AG09319 (cell line): Measurements from ENCODE around the gene MRC1.
"Not testable (repeated sequence)": the region's sequence is repeated elsewhere in the genome, so short reads cannot be mapped to it uniquely, and the experiment has no call there.

Source experiments
- DNase-seq: peaks from one replicate; pipeline ENCODE4 v3.0.0-alpha.2; 2010; ENCODE audit warnings: low read depth; ENCODE audit errors: extremely low read depth
- TF ChIP-seq, protein P1 (sequence below): IDR thresholded peaks from 2 replicates; pipeline ENCODE4 v1.5.1; 2011; ENCODE audit warnings: low read depth, mild to moderate bottlenecking, inconsistent platforms, low read length, moderate library complexity

Gene MRC1

GRCh38 chr10:17943033-17943745 lies 134.0 kb downstream of the MRC1 start:
- TF ChIP-seq, protein P1, sequence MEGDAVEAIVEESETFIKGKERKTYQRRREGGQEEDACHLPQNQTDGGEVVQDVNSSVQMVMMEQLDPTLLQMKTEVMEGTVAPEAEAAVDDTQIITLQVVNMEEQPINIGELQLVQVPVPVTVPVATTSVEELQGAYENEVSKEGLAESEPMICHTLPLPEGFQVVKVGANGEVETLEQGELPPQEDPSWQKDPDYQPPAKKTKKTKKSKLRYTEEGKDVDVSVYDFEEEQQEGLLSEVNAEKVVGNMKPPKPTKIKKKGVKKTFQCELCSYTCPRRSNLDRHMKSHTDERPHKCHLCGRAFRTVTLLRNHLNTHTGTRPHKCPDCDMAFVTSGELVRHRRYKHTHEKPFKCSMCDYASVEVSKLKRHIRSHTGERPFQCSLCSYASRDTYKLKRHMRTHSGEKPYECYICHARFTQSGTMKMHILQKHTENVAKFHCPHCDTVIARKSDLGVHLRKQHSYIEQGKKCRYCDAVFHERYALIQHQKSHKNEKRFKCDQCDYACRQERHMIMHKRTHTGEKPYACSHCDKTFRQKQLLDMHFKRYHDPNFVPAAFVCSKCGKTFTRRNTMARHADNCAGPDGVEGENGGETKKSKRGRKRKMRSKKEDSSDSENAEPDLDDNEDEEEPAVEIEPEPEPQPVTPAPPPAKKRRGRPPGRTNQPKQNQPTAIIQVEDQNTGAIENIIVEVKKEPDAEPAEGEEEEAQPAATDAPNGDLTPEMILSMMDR, result no peak
- DNase-seq, result no peak

DNA sequence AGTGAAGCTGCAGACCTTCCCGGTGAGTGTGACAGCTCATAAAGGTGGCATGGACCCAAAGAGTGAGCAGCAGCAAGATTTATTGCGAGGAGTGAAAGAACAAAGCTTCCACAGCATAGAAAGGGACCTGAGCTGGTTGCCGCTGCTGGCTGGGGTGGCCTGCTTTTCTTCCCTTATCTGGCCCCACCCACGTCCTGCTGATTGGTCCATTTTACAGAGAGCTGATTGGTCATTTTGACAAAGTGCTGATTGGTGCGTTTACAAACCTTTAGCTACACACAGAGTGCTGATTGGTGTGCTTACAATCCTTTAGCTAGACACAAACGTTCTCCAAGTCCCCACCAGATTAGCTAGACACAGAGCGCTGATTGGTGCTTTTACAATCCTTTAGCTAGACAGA lies 141.1 kb downstream of the MRC1 start:
- not testable (repeated sequence) for DNase-seq

DNA sequence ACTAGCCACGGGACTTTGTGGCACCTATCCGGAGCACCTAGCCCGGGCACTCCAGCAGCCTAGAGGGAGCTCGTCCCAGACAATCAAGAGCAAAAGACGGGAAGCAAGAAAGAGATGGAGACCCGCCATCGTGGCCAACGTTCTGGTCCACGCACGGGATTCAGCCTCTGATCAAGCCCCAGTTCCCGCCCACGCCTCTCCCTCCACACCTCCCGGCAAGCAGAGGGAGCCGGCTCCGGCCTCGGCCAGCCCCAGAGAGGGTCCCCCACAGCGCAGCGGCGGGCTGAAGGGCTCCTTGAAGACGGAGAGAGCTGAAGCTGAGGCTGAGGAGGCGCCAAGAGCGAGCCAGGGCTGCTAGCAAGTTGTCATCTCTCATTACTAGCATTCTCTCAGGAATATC lies 141.6 kb downstream of the MRC1 start:
- no peak for DNase-seq
- TF ChIP-seq, protein P1, result no peak

DNA sequence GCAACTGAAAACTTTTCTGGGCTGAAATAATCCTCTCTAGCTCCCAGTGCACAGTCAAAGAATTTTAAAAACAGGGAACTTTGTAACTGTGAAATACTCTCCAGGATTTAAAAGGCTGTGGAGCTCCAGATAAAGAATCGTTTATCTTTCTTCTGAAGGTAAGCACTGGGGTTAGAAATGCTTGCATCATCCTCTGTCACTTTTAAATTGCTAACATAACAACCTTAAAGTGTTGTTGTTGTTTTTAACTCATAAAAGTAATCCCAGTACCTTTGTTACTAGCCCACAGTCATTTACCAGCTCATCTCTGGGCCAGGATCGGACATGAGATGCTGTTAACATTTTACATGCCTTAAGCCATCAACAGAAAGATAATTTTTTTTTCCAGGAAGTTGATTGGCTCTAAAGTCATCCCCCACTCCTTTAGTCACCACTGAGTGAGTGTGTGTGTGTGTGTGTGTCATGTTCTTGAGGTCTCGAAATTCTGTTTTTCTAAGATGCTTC lies 142.8 kb downstream of the MRC1 start, which contains the start of gene SLC39A12:
SLC39A12 (plus strand) TSS at position 51 of the 504 bp plus-strand sequence. CDS start 1,359 bp downstream, outside the sequence.
- TF ChIP-seq, protein P1, result no peak
- DNase-seq, result no peak

DNA sequence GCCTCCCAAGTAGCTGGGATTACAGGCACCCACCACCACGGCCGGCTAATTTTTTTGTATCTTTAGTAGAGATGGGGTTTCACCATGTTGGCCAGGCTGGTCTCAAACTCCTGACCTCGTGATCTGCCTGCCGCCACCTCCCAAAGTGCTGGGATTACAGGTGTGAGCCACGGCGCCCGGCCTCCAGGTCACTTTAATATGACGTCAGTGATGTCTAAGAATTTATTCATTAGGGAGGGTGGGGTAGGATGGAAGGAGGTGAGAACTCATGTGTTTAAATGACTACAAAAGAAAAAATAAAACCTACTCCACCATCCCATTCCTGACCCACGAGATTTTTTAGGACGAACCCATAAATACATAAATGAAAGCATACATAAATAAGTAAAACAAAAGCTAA lies 145.2 kb downstream of the MRC1 start:
- DNase-seq, result not testable (repeated sequence)

DNA sequence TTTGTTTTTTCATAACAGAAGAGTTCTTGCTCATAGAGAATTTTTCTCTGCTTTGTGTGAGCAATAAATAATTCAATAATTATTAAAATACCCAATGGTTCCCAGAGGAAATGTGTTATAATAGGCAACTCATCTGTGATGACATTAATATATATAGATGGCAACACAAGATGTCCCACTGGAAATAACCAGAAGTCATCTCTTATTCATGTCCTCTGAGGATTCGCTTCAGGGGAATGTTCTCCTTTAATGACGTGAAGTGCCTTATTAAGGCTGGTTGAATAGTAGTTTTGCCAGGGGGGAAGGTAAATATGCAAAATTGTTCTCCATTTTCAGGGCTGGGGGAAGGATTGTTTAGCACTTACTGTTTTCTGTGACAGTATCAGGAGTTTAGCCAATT lies 145.7 kb downstream of the MRC1 start:
- DNase-seq, result no peak
- TF ChIP-seq, protein P1, result no peak

GRCh38 chr10:17958049-17958448 lies 148.9 kb downstream of the MRC1 start:
- TF ChIP-seq, protein P1, result no peak
- DNase-seq, result no peak

DNA sequence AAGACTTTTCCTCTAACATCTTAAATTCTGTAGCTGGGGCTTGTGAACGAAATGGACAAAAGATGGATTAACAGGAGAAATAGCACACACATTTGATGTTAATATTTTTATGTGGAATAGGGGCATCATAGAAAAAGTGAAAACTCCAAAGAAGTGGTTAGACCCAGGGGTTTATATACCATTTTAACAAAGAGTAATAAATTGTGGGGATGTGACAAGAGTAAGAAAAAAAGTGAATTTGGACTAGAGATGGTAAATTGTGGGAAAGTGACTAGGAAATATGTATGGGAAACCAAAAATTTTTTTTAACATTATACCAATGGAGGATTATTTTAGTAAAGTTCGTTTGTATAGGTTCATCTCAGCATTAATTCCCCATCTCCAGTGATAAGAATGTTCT lies 150.7 kb downstream of the MRC1 start:
- no peak for DNase-seq
- TF ChIP-seq, protein P1, result no peak
